ENCODE measurements around the gene RBBP8NL.
A peak's percentile ranks its signal among the peaks of the same experiment; 100 is the strongest.
"Not testable (repeated sequence)": the region's sequence is repeated elsewhere in the genome, so short reads cannot be mapped to it uniquely, and the experiment has no call there.

RBBP8NL gene

GRCh38 chr20:62439218-62439617, 11.9 kb upstream of the RBBP8NL start:
- DNase-seq = no peak

GRCh38 chr20:62437927-62438326, 10.6 kb upstream of the RBBP8NL start:
- peak in 1 of 2 experiments; percentile 62 for DNase-seq

- no peak for DNase-seq
Measured at GRCh38 chr20:62437496-62437895, 10.2 kb upstream of the RBBP8NL start.

DNA sequence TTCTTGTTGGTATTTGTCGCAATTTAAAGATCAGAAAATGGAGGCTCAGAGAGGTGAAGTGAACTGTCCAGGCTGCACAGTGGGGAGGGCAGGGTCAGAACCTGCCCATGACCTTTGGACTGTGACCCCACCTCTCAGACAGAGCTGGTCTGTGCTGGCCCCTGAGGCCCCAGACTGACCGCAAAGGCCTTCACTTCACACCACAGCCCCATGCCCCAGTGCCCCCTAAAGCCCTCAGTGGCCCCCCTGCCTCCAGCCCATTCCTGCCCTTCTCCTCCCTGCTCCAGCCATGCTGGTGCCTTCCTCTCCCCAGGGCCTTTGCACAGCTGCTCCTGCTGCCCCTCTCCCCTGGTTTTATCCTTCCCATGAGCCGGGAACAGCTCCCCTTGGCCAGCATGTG, 9.4 kb upstream of the RBBP8NL start:
- no peak for DNase-seq

GRCh38 chr20:62433658-62434497, 6.5 kb upstream of the RBBP8NL start:
- no peak for DNase-seq

- no peak for DNase-seq
Measured at GRCh38 chr20:62430866-62431447, 3.6 kb upstream of the RBBP8NL start.

DNA sequence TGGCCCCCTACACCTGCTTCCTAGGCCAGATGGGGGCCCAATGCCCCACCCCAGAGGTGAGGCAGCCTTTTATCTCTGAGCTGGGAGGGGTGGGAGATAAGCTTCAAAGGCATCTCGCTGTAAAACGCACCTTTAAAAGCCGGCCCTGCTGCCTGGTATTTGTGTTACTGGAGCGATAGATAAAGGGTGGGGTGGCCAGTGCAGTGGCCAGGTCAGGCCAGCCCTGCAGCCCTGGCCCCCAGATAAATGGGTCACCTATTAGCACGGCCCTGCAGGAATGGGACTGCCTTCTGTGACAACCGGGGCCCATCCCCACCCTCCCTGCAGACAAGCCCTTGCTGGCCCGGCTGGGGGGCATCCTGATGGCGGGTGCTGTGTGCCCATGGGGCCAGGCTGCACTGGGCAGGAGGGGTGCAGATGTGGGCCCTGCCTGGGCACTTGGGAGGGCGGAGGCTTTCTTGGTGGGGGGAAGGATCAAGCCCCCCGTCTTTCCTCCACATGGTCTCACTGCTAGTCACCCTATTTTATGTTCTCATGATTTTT, 3.0 kb upstream of the RBBP8NL start:
- no peak for DNase-seq

- DNase-seq = no peak
Measured at GRCh38 chr20:62429455-62430310, 2.3 kb upstream of the RBBP8NL start.

DNA sequence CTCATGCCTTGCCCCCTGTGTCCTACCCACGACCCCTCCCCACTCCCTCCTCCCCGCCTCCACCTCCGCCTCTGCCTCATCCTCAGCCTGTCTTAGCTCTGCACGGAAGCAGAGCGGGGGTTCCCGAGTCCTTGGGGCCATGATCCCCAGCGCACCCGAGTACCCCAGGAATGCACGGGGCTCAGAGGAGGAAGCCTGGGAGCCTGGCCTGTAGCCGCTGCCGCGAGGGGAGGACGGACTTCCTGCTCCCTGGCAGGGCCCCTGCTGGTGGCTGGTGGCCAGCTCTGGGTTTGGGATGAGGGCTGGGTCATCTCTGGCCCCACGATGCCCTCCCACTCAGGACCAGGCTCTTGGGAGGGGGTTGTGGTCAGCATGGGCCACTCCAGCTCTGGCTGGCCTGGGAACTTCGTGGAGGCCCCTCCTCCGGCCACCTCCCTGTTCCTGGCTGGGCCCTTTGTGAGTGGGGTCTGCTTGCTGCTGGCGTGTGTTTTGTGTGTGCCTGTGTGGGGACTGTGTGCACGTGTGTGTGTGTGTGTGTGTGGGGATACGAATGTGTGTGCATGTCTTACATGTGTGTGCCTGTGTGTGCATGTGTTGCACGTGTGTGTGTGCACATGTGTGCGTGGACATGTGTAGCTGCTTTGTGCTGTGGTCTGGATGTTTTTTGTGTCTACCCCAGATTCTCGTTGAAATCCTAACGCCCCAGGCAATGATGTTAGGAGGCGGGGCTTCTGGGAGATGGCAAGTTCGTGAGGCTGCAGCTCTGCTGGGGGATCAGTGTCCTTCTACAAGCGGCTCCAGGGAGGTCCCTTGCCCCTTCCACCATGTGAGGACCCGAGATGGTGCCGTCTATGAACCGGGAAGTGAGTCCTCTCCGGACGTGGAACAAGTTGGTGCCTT, 1.3 kb upstream of the RBBP8NL start:
- no peak for DNase-seq

DNA sequence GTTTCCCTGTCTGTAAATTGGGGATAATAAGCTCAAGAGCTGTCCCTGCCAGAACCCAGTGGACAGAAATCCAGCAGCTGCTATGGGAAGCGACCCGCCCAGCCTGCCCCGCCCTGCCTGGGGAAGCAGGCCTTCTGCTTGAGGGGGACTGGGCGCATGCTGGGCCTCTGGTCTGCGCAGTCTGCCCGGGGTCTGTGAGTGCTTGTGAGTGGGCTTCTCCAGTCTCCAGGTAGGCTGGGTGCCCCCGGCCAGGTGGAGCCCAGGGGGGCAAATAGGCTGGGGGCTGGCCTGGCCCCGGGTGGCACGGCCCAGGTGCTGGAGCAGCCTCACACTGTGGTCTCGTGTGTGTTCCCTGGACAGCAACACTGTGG, 648 bp upstream of the RBBP8NL start:
- DNase-seq = no peak

DNA sequence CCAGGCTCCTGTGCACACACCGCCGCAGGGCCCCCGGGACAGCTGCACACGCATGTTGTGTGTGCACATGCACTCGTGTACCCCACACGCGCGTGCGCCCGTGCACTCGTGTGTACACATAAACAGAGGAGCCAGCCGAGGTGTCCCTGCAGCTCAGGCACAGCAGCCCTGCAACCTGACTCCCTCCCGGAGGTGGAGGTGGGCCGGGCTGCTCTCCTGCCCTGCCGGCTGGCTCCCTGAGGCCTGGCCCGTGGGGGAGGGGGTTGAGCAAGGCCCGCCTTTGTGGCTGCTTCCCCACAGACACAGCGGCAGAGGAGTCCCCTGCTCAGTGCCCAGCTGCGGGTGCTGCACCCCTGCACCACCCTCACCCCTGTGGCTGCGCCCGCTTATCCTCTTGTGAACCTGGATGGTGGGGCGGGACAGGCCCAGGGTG, 624 bp downstream of the RBBP8NL start:
- no peak for DNase-seq

- DNase-seq = not testable (repeated sequence)
Measured at GRCh38 chr20:62426059-62426348, 1.3 kb downstream of the RBBP8NL start.

DNA sequence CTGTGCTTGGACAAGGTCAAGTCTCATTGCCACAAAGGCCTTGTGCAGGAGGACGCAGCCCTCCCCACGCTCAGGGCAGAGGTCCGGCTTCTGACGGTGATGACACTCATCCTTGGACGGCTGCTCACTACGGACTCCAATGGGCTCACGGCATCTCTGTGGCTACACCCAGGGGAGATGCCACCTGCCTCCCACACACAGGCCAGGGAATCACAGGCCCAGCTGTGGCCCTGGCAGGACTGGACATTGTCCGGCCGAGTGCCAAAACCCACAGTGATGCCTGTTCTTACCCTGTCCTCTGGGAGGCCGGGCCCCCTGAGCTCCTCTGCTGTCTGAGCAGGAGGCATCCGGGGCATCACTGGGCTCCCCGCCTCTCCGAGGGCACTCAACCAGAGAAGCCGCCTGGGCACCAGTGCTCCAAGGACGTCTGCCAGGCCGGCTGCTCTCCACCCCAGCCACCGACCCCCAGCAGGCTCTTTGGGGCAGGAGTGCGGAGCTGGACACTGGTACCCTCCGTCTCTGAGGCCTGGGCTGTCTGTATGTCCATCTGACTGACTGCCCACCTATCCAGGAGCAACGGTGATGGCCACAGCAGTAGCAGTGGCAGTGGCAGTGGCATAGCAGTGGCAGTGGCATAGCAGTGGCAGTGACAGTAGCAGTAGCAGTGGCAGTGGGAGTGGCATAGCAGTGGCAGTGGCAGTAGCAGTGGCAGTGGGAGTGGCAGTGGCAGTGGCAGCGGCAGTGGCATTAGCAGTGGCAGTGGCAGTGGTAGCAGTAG, 1.9 kb downstream of the RBBP8NL start:
- DNase-seq = no peak

- no peak for DNase-seq
Measured at GRCh38 chr20:62424249-62425107, 2.9 kb downstream of the RBBP8NL start.

DNA sequence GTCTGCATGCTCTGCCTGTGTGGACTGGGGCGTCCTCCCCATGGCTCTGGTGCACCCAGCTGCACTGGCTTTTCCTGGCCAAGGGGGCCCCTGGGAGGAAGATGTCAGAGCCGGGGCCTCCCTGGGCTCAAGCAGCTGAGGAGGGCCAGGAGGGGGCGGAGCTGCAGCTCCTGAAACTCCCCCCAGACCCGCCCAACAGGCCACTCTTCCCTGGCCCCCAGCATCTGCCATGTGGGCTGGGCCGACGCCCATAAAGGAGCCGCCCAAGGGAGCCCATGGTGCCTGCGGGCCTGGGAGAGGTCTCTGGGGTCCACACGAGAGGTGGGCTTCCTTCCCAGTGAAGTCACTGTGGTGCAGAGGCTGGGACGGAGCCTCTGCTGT, 4.0 kb downstream of the RBBP8NL start:
- no peak for DNase-seq

GRCh38 chr20:62422636-62423325, 4.6 kb downstream of the RBBP8NL start:
- no peak for DNase-seq

- DNase-seq = no peak
Measured at GRCh38 chr20:62421716-62421990, 5.7 kb downstream of the RBBP8NL start.

DNA sequence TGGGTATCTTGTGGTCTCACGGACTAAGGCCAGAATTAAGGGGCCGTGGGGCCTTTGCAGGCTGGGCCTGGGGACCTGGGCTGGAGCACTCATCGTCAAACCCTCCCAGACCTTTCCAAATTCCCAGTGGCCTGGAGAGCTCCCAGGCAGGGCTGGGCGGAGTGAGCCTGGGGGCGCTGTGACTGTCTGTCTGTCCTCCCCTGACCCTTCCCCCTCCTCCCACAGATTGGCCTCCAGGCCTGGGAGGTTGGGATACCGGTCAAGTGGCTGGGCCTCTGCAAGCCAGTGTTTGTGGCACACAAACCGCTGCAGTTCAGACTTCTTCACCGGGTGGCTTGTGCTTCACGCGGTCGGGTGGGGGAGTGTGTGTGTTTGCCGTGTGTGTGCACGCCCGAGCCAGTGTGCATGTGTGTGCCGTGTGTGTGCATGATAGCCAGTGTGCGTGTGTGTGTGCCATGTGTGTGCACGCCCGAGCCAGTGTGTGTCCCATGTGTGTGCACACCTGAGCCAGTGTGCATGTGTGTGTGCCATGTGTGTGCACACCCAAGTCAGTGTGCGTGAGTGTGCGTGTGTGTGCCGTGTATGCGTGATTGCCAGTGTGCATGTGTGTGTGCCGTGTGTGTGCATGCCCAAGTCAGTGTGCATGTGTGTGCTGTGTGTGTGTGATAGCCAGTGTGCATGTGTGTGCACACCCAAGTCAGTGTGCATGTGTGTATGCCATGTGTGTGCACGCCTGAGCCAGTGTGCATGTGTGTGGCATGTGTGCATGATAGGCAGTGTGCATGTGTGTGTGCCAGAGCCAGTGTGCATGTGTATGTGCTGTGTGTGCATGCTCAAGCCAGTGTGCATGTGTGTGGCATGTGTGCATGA, 6.3 kb downstream of the RBBP8NL start:
- DNase-seq = no peak

- DNase-seq = no peak
Measured at GRCh38 chr20:62419759-62420158, 7.6 kb downstream of the RBBP8NL start.
